ENCODE results near the gene RAD51D.

Gene RAD51D

GRCh38 chr17:35141681-35142466, 22.2 kb upstream of the RAD51D start, which contains the start of gene NLE1:
NLE1 (minus strand) TSS chr17:35142303; CDS start chr17:35142275, 28 bp downstream.
- Histone ChIP-seq H3K9ac (ENCODE audit: low read depth, low read length) (peak within 1 kb of the TSS; percentile 86), H3K36me3 (ENCODE audit: control insufficient read depth, insufficient read depth, low read length) (peaks cover 31% of the 10 kb centered on the region), H3K9me3 (ENCODE audit: control insufficient read depth, insufficient read depth, low read length) (no peaks in the 10 kb centered on the region), H3K4me3 (ENCODE audit: low read depth, low read length) (peak within 1 kb of the TSS; percentile 83), H3K4me1 (ENCODE audit: control insufficient read depth, insufficient read depth, low read length) (no peaks in the 10 kb centered on the region), H3K27me3 (ENCODE audit: control insufficient read depth, insufficient read depth, low read length) (no peaks in the 10 kb centered on the region), H3K27ac (ENCODE audit: low read depth, low read length) (peak within 1 kb of the TSS; percentile 70)

- Histone ChIP-seq H3K4me3 (ENCODE audit: low read depth, low read length) (no peak overlapping the region), H3K27me3 (ENCODE audit: control insufficient read depth, insufficient read depth, low read length) (no peaks in the 10 kb centered on the region), H3K9ac (ENCODE audit: low read depth, low read length) (no peak overlapping the region), H3K36me3 (ENCODE audit: control insufficient read depth, insufficient read depth, low read length) (peaks cover 68% of the 10 kb centered on the region), H3K9me3 (ENCODE audit: control insufficient read depth, insufficient read depth, low read length) (no peaks in the 10 kb centered on the region), H3K27ac (ENCODE audit: low read depth, low read length) (no peak overlapping the region), H3K4me1 (ENCODE audit: control insufficient read depth, insufficient read depth, low read length) (no peaks in the 10 kb centered on the region)
Observed at GRCh38 chr17:35138218-35138617, 18.6 kb upstream of the RAD51D start.

GRCh38 chr17:35135322-35135721, 15.7 kb upstream of the RAD51D start:
- H3K27ac ChIP-seq (ENCODE audit: low read depth, low read length): no peak overlapping the region
- H3K9ac ChIP-seq (ENCODE audit: low read depth, low read length): no peak overlapping the region
- H3K4me1 ChIP-seq (ENCODE audit: control insufficient read depth, insufficient read depth, low read length): no peaks in the 10 kb centered on the region
- H3K4me3 ChIP-seq (ENCODE audit: low read depth, low read length): no peak overlapping the region
- no peaks in the 10 kb centered on the region for H3K27me3 ChIP-seq (ENCODE audit: control insufficient read depth, insufficient read depth, low read length)
- H3K36me3 ChIP-seq (ENCODE audit: control insufficient read depth, insufficient read depth, low read length): peaks cover 94% of the 10 kb centered on the region
- H3K9me3 ChIP-seq (ENCODE audit: control insufficient read depth, insufficient read depth, low read length): no peaks in the 10 kb centered on the region

- Histone ChIP-seq H3K36me3 (ENCODE audit: control insufficient read depth, insufficient read depth, low read length) (peaks cover 74% of the 10 kb centered on the region), H3K27ac (ENCODE audit: low read depth, low read length) (no peak overlapping the region), H3K4me1 (ENCODE audit: control insufficient read depth, insufficient read depth, low read length) (no peaks in the 10 kb centered on the region)
Observed at GRCh38 chr17:35132816-35133550, 13.3 kb upstream of the RAD51D start.

GRCh38 chr17:35132099-35132498, 12.4 kb upstream of the RAD51D start:
- Histone ChIP-seq H3K27ac (ENCODE audit: low read depth, low read length) (no peak overlapping the region), H3K4me1 (ENCODE audit: control insufficient read depth, insufficient read depth, low read length) (no peaks in the 10 kb centered on the region), H3K27me3 (ENCODE audit: control insufficient read depth, insufficient read depth, low read length) (no peaks in the 10 kb centered on the region), H3K9ac (ENCODE audit: low read depth, low read length) (no peak overlapping the region), H3K9me3 (ENCODE audit: control insufficient read depth, insufficient read depth, low read length) (no peaks in the 10 kb centered on the region), H3K36me3 (ENCODE audit: control insufficient read depth, insufficient read depth, low read length) (peaks cover 65% of the 10 kb centered on the region), H3K4me3 (ENCODE audit: low read depth, low read length) (no peak overlapping the region)

More at GRCh38 chr17:35132816-35133550, 13.3 kb upstream of the RAD51D start:
- H3K4me3 ChIP-seq (ENCODE audit: low read depth, low read length): no peak overlapping the region
- no peak overlapping the region for H3K9ac ChIP-seq (ENCODE audit: low read depth, low read length)
- H3K27me3 ChIP-seq (ENCODE audit: control insufficient read depth, insufficient read depth, low read length): no peaks in the 10 kb centered on the region
- no peaks in the 10 kb centered on the region for H3K9me3 ChIP-seq (ENCODE audit: control insufficient read depth, insufficient read depth, low read length)

GRCh38 chr17:35130392-35130791, 10.7 kb upstream of the RAD51D start:
- no peak overlapping the region for H3K27ac ChIP-seq (ENCODE audit: low read depth, low read length)
- peaks cover 48% of the 10 kb centered on the region for H3K36me3 ChIP-seq (ENCODE audit: control insufficient read depth, insufficient read depth, low read length)
- no peak overlapping the region for H3K9ac ChIP-seq (ENCODE audit: low read depth, low read length)
- no peaks in the 10 kb centered on the region for H3K4me1 ChIP-seq (ENCODE audit: control insufficient read depth, insufficient read depth, low read length)
- no peaks in the 10 kb centered on the region for H3K9me3 ChIP-seq (ENCODE audit: control insufficient read depth, insufficient read depth, low read length)
- H3K27me3 ChIP-seq (ENCODE audit: control insufficient read depth, insufficient read depth, low read length): no peaks in the 10 kb centered on the region
- H3K4me3 ChIP-seq (ENCODE audit: low read depth, low read length): no peak overlapping the region

- no peaks in the 10 kb centered on the region for H3K27me3 ChIP-seq (ENCODE audit: control insufficient read depth, insufficient read depth, low read length)
- no peaks in the 10 kb centered on the region for H3K4me1 ChIP-seq (ENCODE audit: control insufficient read depth, insufficient read depth, low read length)
- peaks cover 44% of the 10 kb centered on the region for H3K36me3 ChIP-seq (ENCODE audit: control insufficient read depth, insufficient read depth, low read length)
- H3K4me3 ChIP-seq (ENCODE audit: low read depth, low read length): no peak overlapping the region
- no peak overlapping the region for H3K27ac ChIP-seq (ENCODE audit: low read depth, low read length)
- H3K9ac ChIP-seq (ENCODE audit: low read depth, low read length): no peak overlapping the region
- no peaks in the 10 kb centered on the region for H3K9me3 ChIP-seq (ENCODE audit: control insufficient read depth, insufficient read depth, low read length)
Observed at GRCh38 chr17:35129973-35130351, 10.3 kb upstream of the RAD51D start.

- Histone ChIP-seq H3K9me3 (ENCODE audit: control insufficient read depth, insufficient read depth, low read length) (no peaks in the 10 kb centered on the region), H3K27me3 (ENCODE audit: control insufficient read depth, insufficient read depth, low read length) (no peaks in the 10 kb centered on the region), H3K36me3 (ENCODE audit: control insufficient read depth, insufficient read depth, low read length) (peaks cover 38% of the 10 kb centered on the region), H3K4me3 (ENCODE audit: low read depth, low read length) (no peak overlapping the region), H3K9ac (ENCODE audit: low read depth, low read length) (no peak overlapping the region), H3K4me1 (ENCODE audit: control insufficient read depth, insufficient read depth, low read length) (no peaks in the 10 kb centered on the region), H3K27ac (ENCODE audit: low read depth, low read length) (no peak overlapping the region)
Observed at GRCh38 chr17:35129154-35129972, 9.7 kb upstream of the RAD51D start.

- Histone ChIP-seq H3K4me3 (ENCODE audit: low read depth, low read length) (no peak overlapping the region), H3K36me3 (ENCODE audit: control insufficient read depth, insufficient read depth, low read length) (peaks cover 23% of the 10 kb centered on the region), H3K4me1 (ENCODE audit: control insufficient read depth, insufficient read depth, low read length) (no peaks in the 10 kb centered on the region)
Observed at GRCh38 chr17:35127751-35128514, 8.3 kb upstream of the RAD51D start.

GRCh38 chr17:35121315-35121714, 1.7 kb upstream of the RAD51D start, which contains the start of gene FNDC8:
FNDC8 (plus strand) TSS chr17:35121615; CDS start chr17:35121694, 79 bp downstream.
- Histone ChIP-seq H3K9ac (ENCODE audit: low read depth, low read length) (no peak within 1 kb of the TSS), H3K4me1 (ENCODE audit: control insufficient read depth, insufficient read depth, low read length) (0 out of 2 replicates have a peak, but pooled peaks cover 3% of the 10 kb centered on the region), H3K4me3 (ENCODE audit: low read depth, low read length) (no peak within 1 kb of the TSS), H3K36me3 (ENCODE audit: control insufficient read depth, insufficient read depth, low read length) (no peaks in the 10 kb centered on the region), H3K9me3 (ENCODE audit: control insufficient read depth, insufficient read depth, low read length) (no peaks in the 10 kb centered on the region), H3K27ac (ENCODE audit: low read depth, low read length) (no peak within 1 kb of the TSS), H3K27me3 (ENCODE audit: control insufficient read depth, insufficient read depth, low read length) (no peaks in the 10 kb centered on the region)

More at GRCh38 chr17:35127751-35128514, 8.3 kb upstream of the RAD51D start:
- Histone ChIP-seq H3K27ac (ENCODE audit: low read depth, low read length) (no peak overlapping the region), H3K9me3 (ENCODE audit: control insufficient read depth, insufficient read depth, low read length) (no peaks in the 10 kb centered on the region), H3K27me3 (ENCODE audit: control insufficient read depth, insufficient read depth, low read length) (no peaks in the 10 kb centered on the region), H3K9ac (ENCODE audit: low read depth, low read length) (no peak overlapping the region)
